Measurements from ENCODE around the gene FAM13C.
"Not testable (repeated sequence)": the region's sequence is repeated elsewhere in the genome, so short reads cannot be mapped to it uniquely, and the experiment has no call there.

Gene FAM13C

GRCh38 chr10:59362144-59362958, at the start of gene FAM13C:
TSS of gene FAM13C (minus strand) at chr10:59362549. CDS start at chr10:59362460, 89 bp downstream.
- no peak for DNase-seq (ENCODE audit: low read depth in 3 of 3)

DNA sequence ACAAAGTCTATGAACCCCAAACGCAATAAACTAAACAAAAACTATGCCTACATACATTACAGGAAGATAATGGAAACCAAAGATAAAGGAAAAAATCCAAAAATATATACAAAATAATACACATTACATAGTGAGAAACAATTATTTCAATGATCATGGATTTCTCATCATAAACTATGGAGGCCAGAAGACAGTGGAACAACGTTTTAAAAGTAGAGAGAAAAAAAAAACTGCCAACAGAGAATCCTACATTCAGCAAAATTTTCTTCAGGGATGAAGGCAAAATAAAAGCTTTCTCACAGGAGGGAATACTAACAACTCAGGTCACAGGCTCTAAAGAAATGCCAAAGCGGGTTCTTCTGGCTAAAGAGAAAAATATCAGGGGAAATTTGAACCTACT, 42.9 kb upstream of the FAM13C start:
- no peak for DNase-seq (ENCODE audit: low read depth in 3 of 3)

- DNase-seq (ENCODE audit: low read depth in 3 of 3), result no peak
Measured at GRCh38 chr10:59400214-59400613, 37.9 kb upstream of the FAM13C start.

- DNase-seq (ENCODE audit: low read depth in 3 of 3), result not testable (repeated sequence)
Measured at GRCh38 chr10:59399329-59399728, 37.0 kb upstream of the FAM13C start.

GRCh38 chr10:59397961-59398360, 35.6 kb upstream of the FAM13C start:
- DNase-seq (ENCODE audit: low read depth in 3 of 3), result no peak

DNA sequence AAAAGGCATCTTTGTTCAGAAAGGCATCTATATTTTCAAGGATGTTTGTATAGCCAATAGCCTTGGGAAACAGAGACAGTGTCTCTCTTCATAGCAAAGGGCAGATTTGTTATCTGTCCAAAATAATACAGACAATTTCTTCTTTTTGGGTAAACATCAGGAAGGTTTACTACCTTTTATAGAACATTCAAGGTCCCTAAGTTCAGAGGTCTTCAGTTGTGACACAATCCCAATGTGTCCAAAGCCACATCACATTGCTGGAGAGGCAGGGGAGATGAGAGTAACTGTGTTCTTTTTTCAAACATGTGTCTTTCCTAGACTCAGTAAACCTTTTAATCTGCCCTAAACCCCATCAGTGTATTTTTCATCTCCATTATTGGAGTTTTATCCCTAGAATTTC, 33.6 kb upstream of the FAM13C start:
- no peak for DNase-seq (ENCODE audit: low read depth in 3 of 3)

GRCh38 chr10:59393349-59393748, 31.0 kb upstream of the FAM13C start:
- no peak for DNase-seq (ENCODE audit: low read depth in 3 of 3)

- DNase-seq (ENCODE audit: low read depth in 3 of 3), result no peak
Measured at GRCh38 chr10:59391060-59391459, 28.7 kb upstream of the FAM13C start.

GRCh38 chr10:59388671-59388976, 26.3 kb upstream of the FAM13C start:
- no peak for DNase-seq (ENCODE audit: low read depth in 3 of 3)

GRCh38 chr10:59387951-59388670, 25.8 kb upstream of the FAM13C start:
- DNase-seq (ENCODE audit: low read depth in 3 of 3), result no peak

DNA sequence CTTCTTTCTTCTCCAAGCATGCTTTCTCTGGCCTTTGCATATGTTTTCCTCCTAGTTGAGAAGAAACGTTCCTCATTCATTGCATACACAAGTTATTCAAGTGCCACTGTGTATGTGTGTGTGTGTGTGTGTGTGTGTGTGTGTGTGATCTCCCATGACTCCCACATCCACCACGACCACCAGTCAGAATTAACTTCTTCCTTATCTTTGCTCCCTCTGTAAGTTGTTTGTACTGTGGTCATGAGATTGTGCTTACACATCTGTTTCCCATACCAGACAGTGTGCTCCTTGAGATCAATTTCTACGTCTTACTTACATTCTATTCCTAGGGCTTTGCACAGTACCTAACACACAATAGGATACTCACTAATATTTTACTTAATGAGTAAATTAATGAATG, 22.4 kb upstream of the FAM13C start:
- DNase-seq (ENCODE audit: low read depth in 3 of 3), result no peak

DNA sequence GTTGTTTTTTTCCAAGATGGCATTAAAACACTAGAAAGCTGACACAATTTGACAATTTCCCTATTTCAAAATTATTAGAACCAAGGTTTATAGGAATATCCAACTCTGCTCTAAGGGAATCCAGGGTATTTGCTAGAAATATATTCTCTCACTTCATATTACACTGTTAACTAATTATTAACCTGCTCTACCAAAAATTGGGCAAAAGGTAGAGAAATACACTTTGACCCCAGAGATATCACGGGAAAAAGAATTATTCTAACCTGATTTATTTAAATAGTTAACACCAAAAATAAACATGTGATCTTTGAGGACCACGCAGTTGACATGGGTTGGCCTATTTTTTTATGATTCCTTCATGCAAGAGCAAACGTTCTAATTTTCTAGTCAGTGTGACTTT, 21.6 kb upstream of the FAM13C start:
- DNase-seq (ENCODE audit: low read depth in 3 of 3), result no peak

GRCh38 chr10:59383436-59383835, 21.1 kb upstream of the FAM13C start:
- DNase-seq (ENCODE audit: low read depth in 3 of 3), result no peak

DNA sequence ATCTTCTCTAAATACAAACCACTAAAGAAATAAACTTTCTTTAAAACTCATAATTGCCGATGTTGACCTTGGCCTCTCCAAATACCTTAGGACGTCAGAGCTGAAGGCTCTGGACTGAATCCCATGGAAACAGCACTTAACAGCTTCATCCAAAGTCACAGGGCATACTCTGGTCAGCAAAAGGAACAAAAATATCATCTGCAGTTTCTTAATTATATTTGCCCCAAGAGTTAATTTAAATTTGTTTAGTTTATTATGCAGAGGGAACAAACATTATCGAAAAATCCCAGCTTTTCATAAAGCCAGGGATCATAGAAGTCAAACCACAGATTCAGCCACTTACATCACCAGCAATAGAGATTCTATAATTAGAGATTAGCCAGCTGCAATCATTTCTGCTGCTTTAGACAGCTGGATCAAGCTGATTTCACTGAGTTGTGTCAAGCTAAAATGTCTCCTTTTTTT, 20.5 kb upstream of the FAM13C start:
- DNase-seq (ENCODE audit: low read depth in 3 of 3), result no peak

GRCh38 chr10:59381687-59382086, 19.3 kb upstream of the FAM13C start:
- no peak for DNase-seq (ENCODE audit: low read depth in 3 of 3)

GRCh38 chr10:59376846-59377245, 14.5 kb upstream of the FAM13C start:
- DNase-seq (ENCODE audit: low read depth in 3 of 3), result no peak

- no peak for DNase-seq (ENCODE audit: low read depth in 3 of 3)
Measured at GRCh38 chr10:59375990-59376389, 13.6 kb upstream of the FAM13C start.

- DNase-seq (ENCODE audit: low read depth in 3 of 3), result no peak
Measured at GRCh38 chr10:59374916-59375315, 12.6 kb upstream of the FAM13C start.

- no peak for DNase-seq (ENCODE audit: low read depth in 3 of 3)
Measured at GRCh38 chr10:59373071-59373470, 10.7 kb upstream of the FAM13C start.

GRCh38 chr10:59372543-59372942, 10.2 kb upstream of the FAM13C start:
- no peak for DNase-seq (ENCODE audit: low read depth in 3 of 3)

DNA sequence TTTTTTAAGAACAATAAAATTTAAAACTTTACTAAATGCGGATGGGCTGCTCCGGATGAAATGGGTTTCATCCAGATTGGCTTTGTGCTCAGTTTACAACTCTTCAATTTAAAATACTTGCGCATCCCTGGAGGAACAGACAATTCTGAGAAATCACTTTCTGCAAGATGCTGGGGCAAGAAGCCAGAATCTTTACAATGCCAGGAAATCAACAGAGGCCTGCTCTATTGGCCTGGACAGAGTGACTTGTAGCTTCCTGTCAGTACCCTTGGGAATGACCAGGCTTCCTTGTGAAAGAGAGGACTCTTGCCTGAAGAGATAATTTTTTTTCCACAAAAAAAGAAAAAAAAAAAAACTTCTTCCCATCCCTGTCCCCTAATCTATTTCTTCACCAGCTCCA, 3.9 kb upstream of the FAM13C start:
- no peak for DNase-seq (ENCODE audit: low read depth in 3 of 3)

DNA sequence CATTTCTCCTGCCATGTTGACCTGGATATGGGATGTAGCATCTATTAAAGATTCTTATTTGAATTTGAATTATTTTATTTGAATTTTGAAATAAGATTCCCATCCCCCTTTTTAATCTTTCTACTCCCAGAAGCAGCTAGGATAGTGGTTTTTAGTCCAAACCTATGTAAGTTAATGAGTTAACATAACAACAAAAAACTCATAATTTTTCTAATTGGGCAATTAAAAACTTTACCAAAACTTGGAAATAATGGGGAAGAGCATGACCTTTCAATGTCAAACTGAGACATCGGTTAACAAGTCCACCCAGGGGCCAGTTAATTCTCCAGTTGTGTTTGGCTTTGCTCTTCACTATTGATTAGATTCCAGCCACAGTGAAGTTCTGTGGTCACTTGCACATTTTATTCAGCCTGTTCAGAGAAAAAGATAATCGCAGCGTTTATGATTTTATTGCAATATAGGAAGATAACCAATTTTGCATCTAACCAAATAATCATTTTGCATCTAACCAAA, 1.2 kb upstream of the FAM13C start:
- no peak for DNase-seq (ENCODE audit: low read depth in 3 of 3)

GRCh38 chr10:59362959-59363381, 621 bp upstream of the FAM13C start:
- no peak for DNase-seq (ENCODE audit: low read depth in 3 of 3)
